Anterior cingulate cortex (tissue), 58 donors: ENCODE data around the gene CMYA5.

Experiments
- DNase-seq, 58 donors: peaks; one replicate each; lab custom pipeline; 2025; lab: John Stamatoyannopoulos, UW

CMYA5 gene

GRCh38 chr5:79849061-79849460, 159.4 kb downstream of the CMYA5 start:
- no peak for DNase-seq
